Fibroblast of lung (primary cell): Measurements from ENCODE around the gene PHIP. TPM values are rescaled to one million over a fixed set of nuclear protein-coding genes. Genes with fewer than 3 reads are reported as not detected.

Experiments
- DNase-seq, 2 donors: peaks; one replicate each; pipeline versions ENCODE4 v3.0.0 to v3.0.0-alpha.2; 2010; ENCODE audit warnings: low read depth in 2 of 2
- H2AFZ ChIP-seq: 2 replicates; pipeline ENCODE4 v1.5.1; 2012; ENCODE audit warnings: low read length, control low read depth, inconsistent platforms
- H3K27ac ChIP-seq: 2 replicates; pipeline ENCODE4 v1.5.1; 2011; ENCODE audit warnings: low read length, control low read depth; ENCODE audit not compliant: insufficient read depth
- H3K27me3 ChIP-seq: 2 replicates; pipeline ENCODE4 v1.5.1; 2011; ENCODE audit warnings: mild to moderate bottlenecking, low read length; ENCODE audit not compliant: control insufficient read depth, insufficient read depth
- H3K36me3 ChIP-seq: 2 replicates; pipeline ENCODE4 v1.5.1; 2011; ENCODE audit warnings: low read length; ENCODE audit not compliant: control insufficient read depth, insufficient read depth
- H3K4me1 ChIP-seq: 2 replicates; pipeline ENCODE4 v1.5.1; 2011; ENCODE audit warnings: low read length; ENCODE audit not compliant: control insufficient read depth, insufficient read depth; ENCODE audit errors: extremely low read depth
- H3K4me2 ChIP-seq: 2 replicates; pipeline ENCODE4 v1.5.1; 2011; ENCODE audit warnings: low read length, control low read depth; ENCODE audit not compliant: insufficient read depth; ENCODE audit errors: extremely low read depth
- H3K4me3 ChIP-seq, 4 experiments: fragments of 200-600 bp in 1 of 4; sonication (generic) in 1 of 4; replicated peaks in 1 of 4; 2 replicates each; pipeline ENCODE4 v1.5.1; 2011 to 2016; ENCODE audit warnings: low read length in 4 of 4, low read depth in 3 of 4, mild to moderate bottlenecking in 3 of 4, control low read depth in 2 of 4, inconsistent platforms in 1 of 4, mixed read lengths in 1 of 4; ENCODE audit not compliant: insufficient read depth in 1 of 4; ENCODE audit errors: control extremely low read depth in 1 of 4
- H3K79me2 ChIP-seq: 2 replicates; pipeline ENCODE4 v1.5.1; 2012; ENCODE audit warnings: mild to moderate bottlenecking, low read length, inconsistent platforms; ENCODE audit not compliant: control insufficient read depth, insufficient read depth
- H3K9ac ChIP-seq: 2 replicates; pipeline ENCODE4 v1.5.1; 2011; ENCODE audit warnings: mild to moderate bottlenecking, low read length, control low read depth; ENCODE audit not compliant: insufficient read depth
- H3K9me3 ChIP-seq: 2 replicates; pipeline ENCODE4 v1.5.1; 2012; ENCODE audit warnings: low read depth, low read length; ENCODE audit not compliant: control insufficient read depth, insufficient read depth
- H4K20me1 ChIP-seq: 2 replicates; pipeline ENCODE4 v1.5.1; 2011; ENCODE audit warnings: low read length; ENCODE audit not compliant: control insufficient read depth, insufficient read depth; ENCODE audit errors: extremely low read depth
- EZH2 ChIP-seq: IDR thresholded peaks from 2 replicates; pipeline ENCODE4 v1.5.1; 2012; ENCODE audit warnings: low read length, control low read depth, mild to moderate bottlenecking; ENCODE audit errors: missing control alignments
- polyA plus RNA-seq, 2 donors: library from polyadenylated mRNA; depleted of rRNA in 1 of 2; stranded (reverse) in 1 of 2; unstranded in 1 of 2; fragments of >200 nt; gene quantifications; 2 replicates each; pipeline ENCODE4 v1.2.1, GENCODE V29; 2011 to 2012; ENCODE audit warnings: missing spikeins in 1 of 2
- total RNA-seq: library from RNA; depleted of rRNA; stranded (reverse); fragments of >200 nt; gene quantifications from 2 replicates; pipeline ENCODE4 v1.2.1, GENCODE V29; 2014
- TF ChIP-seq, protein P1 (sequence below), 2 donors: IDR thresholded peaks in 1 of 2; conservative IDR thresholded peaks in 1 of 2; 1 replicate in 1 of 2; 2 replicates in 1 of 2; pipeline ENCODE4 v1.5.1; 2011 to 2012; ENCODE audit warnings: low read length in 2 of 2, control low read depth in 1 of 2, inconsistent platforms in 1 of 2, low read depth in 1 of 2, mild to moderate bottlenecking in 1 of 2

Gene PHIP
- total and polyA plus RNA-seq, 2 donors (not counting 1 experiment from before 2014, with no cell fraction given), result 6.7 to 26.1 TPM

DNA sequence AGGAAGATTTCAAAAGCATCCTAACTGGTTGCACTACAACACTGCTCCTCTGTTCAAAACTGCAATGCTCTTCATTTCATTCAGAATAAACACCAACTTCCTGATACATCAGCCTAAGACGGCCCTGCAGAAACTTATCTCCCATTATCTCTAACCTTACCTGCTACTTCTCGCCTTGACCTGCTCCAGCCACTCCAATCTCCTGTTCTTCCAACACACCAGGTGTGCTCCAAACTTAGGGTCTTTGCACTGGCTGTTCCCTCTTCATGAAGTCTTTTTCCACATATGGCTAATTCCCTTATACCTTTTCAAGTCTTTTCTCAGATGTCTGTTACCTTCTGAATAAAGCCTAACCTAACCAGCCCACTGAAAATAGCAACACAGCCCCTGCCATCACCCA lies 32.1 kb downstream of the PHIP start:
- no peak overlapping the region for H3K4me3 ChIP-seq
- H3K27ac ChIP-seq, result no peak overlapping the region
- H3K4me1 ChIP-seq, result no peaks in the 10 kb centered on the region
- H4K20me1 ChIP-seq, result no peaks in the 10 kb centered on the region
- DNase-seq, result no peak
- H3K36me3 ChIP-seq, result no peaks in the 10 kb centered on the region
- no peaks in the 10 kb centered on the region for H3K79me2 ChIP-seq
- H3K9ac ChIP-seq, result no peak overlapping the region
- no peaks in the 10 kb centered on the region for H3K9me3 ChIP-seq
- TF ChIP-seq EZH2, result no peak
- TF ChIP-seq, protein P1, sequence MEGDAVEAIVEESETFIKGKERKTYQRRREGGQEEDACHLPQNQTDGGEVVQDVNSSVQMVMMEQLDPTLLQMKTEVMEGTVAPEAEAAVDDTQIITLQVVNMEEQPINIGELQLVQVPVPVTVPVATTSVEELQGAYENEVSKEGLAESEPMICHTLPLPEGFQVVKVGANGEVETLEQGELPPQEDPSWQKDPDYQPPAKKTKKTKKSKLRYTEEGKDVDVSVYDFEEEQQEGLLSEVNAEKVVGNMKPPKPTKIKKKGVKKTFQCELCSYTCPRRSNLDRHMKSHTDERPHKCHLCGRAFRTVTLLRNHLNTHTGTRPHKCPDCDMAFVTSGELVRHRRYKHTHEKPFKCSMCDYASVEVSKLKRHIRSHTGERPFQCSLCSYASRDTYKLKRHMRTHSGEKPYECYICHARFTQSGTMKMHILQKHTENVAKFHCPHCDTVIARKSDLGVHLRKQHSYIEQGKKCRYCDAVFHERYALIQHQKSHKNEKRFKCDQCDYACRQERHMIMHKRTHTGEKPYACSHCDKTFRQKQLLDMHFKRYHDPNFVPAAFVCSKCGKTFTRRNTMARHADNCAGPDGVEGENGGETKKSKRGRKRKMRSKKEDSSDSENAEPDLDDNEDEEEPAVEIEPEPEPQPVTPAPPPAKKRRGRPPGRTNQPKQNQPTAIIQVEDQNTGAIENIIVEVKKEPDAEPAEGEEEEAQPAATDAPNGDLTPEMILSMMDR (conservative IDR thresholded peaks at IDR 0.05 in 1 of 2, IDR thresholded peaks at IDR 0.05 in 1 of 2; ENCODE audit: low read depth in 1 of 2, low read length in 2 of 2), result no peak
- no peak overlapping the region for H3K4me2 ChIP-seq
- no peak overlapping the region for H2AFZ ChIP-seq
- H3K27me3 ChIP-seq, result no peaks in the 10 kb centered on the region

DNA sequence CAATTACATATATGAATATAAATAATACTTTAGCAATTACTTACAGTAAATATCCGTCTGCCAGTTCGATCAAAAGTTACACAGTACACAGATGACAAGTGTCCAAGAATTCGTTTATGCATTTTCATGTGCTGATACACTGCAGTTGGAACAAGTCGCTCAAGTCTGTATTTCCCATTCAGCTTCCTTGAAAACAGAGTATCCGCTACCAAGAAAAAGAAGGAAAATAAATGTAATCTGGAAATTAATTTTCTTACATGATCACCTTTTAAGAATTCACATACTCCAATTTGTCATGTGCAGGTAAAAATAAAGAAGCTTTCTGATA lies 35.3 kb downstream of the PHIP start:
- Histone ChIP-seq H3K9me3 (no peaks in the 10 kb centered on the region), H3K27ac (no peak overlapping the region), H3K36me3 (no peaks in the 10 kb centered on the region), H3K4me2 (no peak overlapping the region), H3K79me2 (no peaks in the 10 kb centered on the region), H4K20me1 (no peaks in the 10 kb centered on the region), H3K27me3 (no peaks in the 10 kb centered on the region), H3K4me3 (no peak overlapping the region), H3K9ac (no peak overlapping the region), H3K4me1 (no peaks in the 10 kb centered on the region), H2AFZ (no peak overlapping the region)
- TF ChIP-seq, protein P1 (conservative IDR thresholded peaks at IDR 0.05 in 1 of 2, IDR thresholded peaks at IDR 0.05 in 1 of 2; ENCODE audit: low read depth in 1 of 2, low read length in 2 of 2), result no peak
- TF ChIP-seq EZH2, result no peak
- DNase-seq, result no peak

DNA sequence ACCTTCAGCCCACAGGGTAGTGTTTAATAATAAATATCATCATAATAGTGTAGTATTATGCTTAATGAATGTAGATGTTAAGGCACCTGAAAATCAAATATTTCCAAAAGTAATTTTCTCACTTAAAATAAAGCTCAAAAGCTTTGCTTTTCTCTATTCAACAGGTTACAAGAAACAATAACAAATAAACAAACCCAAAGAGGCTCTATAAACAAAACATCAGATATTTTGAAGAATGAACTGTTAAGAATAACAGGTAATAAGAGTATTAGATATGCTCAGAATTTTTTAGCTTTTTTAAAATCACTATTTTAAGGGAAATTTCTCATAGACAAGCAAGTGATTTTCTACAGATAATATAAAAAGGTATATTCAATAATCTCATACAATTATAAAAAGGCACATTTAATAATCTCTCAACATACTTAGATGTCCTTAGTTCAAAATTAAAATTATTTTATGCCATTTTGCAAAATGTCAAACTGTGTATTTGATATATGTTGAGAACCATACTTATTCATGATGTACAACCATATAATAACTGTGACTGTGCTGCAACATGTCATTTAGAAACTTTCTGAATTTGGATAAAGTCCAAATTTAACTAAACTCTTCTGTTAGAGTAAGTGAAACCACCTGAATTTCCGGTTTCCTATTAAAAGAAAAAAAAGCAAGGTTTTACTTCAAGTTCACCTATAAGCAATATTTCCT lies 35.8 kb downstream of the PHIP start:
- Histone ChIP-seq H4K20me1 (no peaks in the 10 kb centered on the region), H3K27ac (no peak overlapping the region), H3K9me3 (no peaks in the 10 kb centered on the region), H3K27me3 (no peaks in the 10 kb centered on the region), H3K9ac (no peak overlapping the region), H3K4me2 (no peak overlapping the region), H3K4me1 (no peaks in the 10 kb centered on the region), H3K4me3 (no peak overlapping the region), H3K36me3 (no peaks in the 10 kb centered on the region), H3K79me2 (no peaks in the 10 kb centered on the region), H2AFZ (no peak overlapping the region)
- DNase-seq, result no peak
- TF ChIP-seq, protein P1 (conservative IDR thresholded peaks at IDR 0.05 in 1 of 2, IDR thresholded peaks at IDR 0.05 in 1 of 2; ENCODE audit: low read depth in 1 of 2, low read length in 2 of 2), result no peak
- TF ChIP-seq EZH2, result no peak
